Gastrocnemius medialis (tissue), 4 donors: ENCODE results near the gene RYR1.

Experiments
- POLR2A ChIP-seq, 2 donors: fragments of 450-650 bp; IDR thresholded peaks; one replicate each; pipeline ENCODE4 v1.6.1; 2017; ENCODE audit warnings: antibody characterized with exemption in 2 of 2, mild to moderate bottlenecking in 2 of 2, moderate library complexity in 2 of 2
- TF ChIP-seq, protein P1 (sequence below), 5 experiments: fragments of 450-650 bp in 3 of 5; fragments of 200-600 bp in 2 of 5; sonication (generic) in 2 of 5; IDR thresholded peaks in 4 of 5; conservative IDR thresholded peaks in 1 of 5; 1 replicate in 4 of 5; 2 replicates in 1 of 5; pipeline ENCODE4 v1.5.1; 2016 to 2019; ENCODE audit warnings: antibody characterized with exemption in 5 of 5, mild to moderate bottlenecking in 3 of 5, moderate library complexity in 3 of 5

DNA sequence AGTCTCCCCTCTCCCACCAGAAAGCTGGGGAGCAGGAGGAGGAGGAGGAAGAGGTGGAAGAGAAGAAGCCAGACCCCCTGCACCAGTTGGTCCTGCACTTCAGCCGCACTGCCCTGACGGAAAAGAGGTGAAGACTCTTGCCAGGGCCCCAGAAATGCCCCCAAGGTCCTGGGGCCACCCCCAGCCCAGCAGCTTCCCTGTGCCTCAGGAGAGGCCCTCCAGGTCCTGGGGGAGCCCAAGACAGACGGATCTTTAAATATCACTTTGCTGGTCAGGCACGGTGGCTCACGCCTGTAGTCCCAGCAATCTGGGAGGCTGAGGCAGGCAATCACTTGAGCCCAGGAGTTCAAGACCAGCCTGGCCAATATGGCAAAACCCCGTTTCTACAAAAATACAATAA lies 95.4 kb downstream of the RYR1 start:
- TF ChIP-seq, protein P1, sequence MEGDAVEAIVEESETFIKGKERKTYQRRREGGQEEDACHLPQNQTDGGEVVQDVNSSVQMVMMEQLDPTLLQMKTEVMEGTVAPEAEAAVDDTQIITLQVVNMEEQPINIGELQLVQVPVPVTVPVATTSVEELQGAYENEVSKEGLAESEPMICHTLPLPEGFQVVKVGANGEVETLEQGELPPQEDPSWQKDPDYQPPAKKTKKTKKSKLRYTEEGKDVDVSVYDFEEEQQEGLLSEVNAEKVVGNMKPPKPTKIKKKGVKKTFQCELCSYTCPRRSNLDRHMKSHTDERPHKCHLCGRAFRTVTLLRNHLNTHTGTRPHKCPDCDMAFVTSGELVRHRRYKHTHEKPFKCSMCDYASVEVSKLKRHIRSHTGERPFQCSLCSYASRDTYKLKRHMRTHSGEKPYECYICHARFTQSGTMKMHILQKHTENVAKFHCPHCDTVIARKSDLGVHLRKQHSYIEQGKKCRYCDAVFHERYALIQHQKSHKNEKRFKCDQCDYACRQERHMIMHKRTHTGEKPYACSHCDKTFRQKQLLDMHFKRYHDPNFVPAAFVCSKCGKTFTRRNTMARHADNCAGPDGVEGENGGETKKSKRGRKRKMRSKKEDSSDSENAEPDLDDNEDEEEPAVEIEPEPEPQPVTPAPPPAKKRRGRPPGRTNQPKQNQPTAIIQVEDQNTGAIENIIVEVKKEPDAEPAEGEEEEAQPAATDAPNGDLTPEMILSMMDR (IDR thresholded peaks at IDR 0.05 in 4 of 5, conservative IDR thresholded peaks at IDR 0.05 in 1 of 5), result no peak
- TF ChIP-seq POLR2A (IDR thresholded peaks at IDR 0.05), result no peak
